G401 (cell line): ENCODE measurements around the gene OGFR. TPM values are rescaled to one million over a fixed set of nuclear protein-coding genes. Genes with fewer than 3 reads are reported as not detected.
A peak's percentile ranks its signal among the peaks of the same experiment; 100 is the strongest.

Source experiments
- DNase-seq: peaks from one replicate; pipeline ENCODE4 v3.0.0-alpha.2; 2015; ENCODE audit warnings: low spot score
- in situ Hi-C: cut with HindIII; loops from 2 replicates; pipeline ENCODE4 v1.10.0; 2016; ENCODE audit warnings: low sequenced_read_pairs, mixed read lengths
- total RNA-seq: library from RNA; depleted of rRNA; stranded (reverse); fragments of >200 nt; shearing (Covaris generic); gene quantifications from 2 replicates; pipeline ENCODE4 v1.2.3, GENCODE V29; 2014

OGFR gene
- total RNA-seq, 1 experiment from 2014 or later, result 45.6 TPM

GRCh38 chr20:62768551-62769287, 35.9 kb upstream of the OGFR start:
- in situ Hi-C loops, result no loop called here
- no peak for DNase-seq

DNA sequence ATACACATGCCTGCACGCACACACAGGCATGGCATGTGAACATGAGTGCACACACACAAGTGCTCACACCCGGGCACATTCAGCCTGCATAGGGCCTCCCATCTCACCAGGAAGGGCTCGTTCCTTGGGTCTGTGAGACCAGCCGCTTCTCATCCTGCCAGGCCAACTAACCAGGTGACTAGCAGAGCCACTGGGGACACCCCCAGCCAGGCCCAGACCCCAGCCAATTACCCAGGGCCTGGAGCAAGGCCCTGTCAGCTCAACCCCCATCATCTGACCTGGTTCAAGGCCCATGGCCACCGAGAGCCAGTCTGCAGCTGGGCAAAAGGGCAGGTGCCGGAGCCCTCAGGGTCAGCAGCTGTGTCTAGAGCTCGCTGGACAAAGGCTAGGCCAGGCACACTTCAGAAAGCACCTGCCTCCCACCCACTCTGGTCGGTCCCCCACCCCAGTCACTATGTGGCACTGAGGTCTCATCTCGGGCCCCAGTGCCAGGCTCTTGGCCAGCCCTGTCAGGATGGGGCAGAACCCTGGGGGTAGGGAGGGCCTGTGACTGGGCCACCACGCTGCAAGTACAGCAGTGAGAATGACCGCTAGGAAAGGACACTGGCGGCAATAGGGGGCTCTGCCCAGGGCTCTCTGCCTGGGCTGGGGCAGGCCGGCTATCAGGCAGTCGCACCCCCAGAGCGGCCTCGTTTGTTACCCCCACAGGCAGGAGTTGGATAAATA, 35.1 kb upstream of the OGFR start:
- in situ Hi-C loops, result no loop called here
- DNase-seq, result no peak

GRCh38 chr20:62770111-62770910, 34.3 kb upstream of the OGFR start:
- in situ Hi-C loops, result no loop called here
- no peak for DNase-seq

DNA sequence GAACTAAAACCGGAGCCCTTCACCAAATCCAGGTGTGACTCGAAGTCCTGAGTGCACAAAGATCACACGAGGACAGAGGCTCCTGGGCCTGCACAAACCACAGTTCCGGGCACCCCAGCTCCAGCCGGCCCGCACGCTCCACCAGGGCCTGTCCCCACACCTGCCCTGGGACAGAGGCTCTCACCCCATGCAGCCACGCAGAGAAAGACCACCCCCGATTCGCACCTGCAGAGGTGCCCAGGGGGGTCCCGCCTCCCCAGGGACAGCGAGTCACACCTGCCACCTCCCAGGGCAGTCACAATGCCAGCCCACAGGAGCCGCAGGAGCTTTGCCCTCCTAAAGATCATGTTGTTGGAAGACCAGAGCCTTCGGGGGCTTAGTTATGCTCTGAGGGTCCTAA, 33.7 kb upstream of the OGFR start:
- in situ Hi-C loops, result no loop called here
- no peak for DNase-seq

GRCh38 chr20:62771396-62772102, 33.1 kb upstream of the OGFR start:
- in situ Hi-C loops, result no loop called here
- DNase-seq, result no peak

GRCh38 chr20:62772103-62772611, 32.5 kb upstream of the OGFR start:
- in situ Hi-C loops, result no loop called here
- DNase-seq, result no peak

DNA sequence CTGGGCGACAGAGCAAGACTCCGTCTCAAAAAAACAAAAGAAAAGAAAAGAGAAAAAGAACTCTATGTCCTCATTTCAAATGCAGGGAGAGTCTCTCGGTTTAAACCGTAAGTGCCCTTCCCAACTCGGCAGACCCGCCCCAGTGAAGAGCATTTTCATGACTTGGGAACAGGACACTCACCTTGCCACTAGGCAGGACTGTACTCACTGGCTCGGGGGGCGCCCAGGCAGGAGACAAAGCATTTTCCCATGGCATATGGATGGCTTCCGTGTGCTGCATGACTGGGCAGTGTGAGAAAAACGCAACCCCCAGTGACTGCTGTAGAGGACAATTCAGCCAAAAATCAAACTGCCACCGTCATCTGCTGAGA, 32.0 kb upstream of the OGFR start:
- in situ Hi-C loops, result no loop called here
- DNase-seq, result no peak

- DNase-seq, result peak; percentile 75
- in situ Hi-C loops, result no loop called here
Observed at GRCh38 chr20:62772990-62773844, 31.4 kb upstream of the OGFR start.

DNA sequence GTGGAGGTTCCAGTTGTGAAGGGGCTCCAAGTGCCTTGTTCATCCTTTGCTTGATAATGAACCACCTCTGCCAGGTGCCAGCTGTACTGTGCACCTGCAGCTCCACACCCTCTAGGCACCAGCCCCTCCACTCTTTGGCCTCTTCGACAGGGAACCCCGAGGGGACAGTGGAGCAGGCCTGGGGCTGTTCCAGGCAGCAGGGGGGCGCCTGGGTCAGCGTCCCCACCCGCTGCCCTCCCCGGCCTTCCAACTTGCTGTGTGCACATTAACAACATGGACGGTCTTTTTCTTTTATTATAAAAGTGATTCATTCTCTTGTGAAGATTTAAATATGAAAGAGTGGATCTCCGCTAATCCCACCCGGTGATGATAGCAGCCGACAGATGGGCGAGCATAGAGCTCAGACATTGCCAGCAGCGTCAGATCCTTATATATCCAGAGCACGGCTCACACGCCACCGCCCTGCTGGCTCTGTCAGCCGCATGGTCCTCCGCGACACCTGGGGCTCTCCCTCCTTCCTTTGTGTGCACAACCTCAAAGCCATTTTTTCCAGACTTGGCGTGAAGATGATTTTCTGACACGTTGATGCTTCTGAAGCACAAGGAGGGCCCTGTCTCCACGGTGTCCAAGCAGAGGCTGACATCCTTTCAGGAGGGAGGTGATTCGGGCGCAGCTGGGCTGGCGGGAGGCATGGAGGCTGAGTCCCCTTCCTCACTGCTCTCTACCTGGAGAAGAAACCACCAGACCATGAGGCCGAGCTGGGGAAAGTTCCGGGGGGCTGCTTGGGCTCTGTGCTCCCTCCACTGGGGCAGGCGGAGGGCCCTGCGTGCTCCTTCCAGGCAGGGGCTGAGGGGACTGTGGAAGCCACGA, 30.6 kb upstream of the OGFR start:
- in situ Hi-C loops, result no loop called here
- DNase-seq, result no peak

DNA sequence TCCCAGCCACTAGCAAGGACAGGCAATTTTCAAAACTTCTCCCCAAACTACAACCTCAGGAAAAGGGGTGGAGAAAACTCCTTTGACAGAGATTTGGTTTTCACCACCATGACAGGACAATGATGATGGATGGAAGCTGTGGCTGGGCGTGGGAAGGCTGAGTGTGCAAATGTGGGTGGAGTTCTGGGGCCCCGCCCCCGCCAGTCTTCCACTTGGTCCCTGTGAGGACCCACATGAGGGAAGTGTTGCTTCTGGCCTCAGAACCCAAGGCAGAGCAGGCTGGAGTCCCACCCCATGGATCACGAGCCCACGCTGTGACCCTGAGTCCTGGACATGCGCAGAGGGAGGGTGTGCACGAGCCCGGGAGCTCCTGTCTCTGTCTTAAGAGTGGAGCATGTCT, 29.9 kb upstream of the OGFR start:
- in situ Hi-C loops, result no loop called here

DNA sequence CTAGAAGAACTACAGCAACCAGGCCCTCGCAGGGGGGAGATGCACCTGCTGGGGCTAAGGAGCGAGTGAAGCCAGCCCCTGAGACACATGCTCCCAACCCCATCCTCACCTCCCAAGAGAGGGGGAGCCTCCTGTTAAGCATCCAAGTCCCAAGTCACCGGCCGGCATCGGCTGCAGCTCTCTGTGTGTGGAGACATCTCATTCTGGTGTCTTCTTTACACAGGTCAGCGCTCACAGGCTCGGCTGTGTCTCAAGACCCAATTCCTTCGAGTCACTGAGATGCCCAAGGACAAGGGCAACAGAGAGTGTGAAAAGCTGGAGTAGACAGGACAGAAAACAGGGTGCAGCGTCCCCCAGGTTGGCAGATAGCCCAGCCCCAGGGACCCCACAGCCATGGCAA, 29.4 kb upstream of the OGFR start:
- in situ Hi-C loops, result no loop called here
- DNase-seq, result no peak

More for the DNA sequence above, 29.9 kb upstream of the OGFR start:
- DNase-seq, result no peak

DNA sequence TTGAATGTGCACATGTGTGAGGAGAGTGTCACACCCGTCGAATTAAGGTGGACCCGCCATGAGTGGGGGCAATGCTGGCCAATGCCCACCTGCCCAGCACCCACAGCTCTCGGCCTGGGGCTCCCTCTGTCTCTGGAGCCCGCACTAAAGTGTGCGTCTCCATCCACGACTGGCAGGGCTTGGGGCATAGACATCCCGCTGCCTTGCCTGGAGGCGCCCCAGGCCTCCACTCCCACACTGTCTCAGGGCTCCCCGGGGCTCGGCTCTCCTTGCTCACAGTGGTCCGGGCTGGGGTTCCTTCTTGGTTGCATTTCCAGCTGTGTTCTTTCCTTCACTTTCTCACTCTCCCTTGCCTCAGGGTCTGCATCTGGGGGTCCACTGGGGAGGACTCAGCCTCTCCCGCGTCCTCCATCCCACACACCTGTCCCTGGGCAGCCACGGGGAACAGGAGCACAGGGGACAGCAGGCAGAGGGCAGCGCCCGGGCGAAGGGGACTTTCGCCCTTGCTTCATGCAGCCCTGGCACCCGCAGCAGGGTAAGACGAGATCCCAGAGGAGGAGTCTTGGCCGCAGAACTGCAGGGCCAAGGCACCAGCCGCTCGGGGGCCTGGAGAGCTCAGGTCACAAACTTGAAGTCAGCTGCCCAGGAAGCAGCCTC, 28.5 kb upstream of the OGFR start:
- in situ Hi-C loops, result no loop called here
- no peak for DNase-seq

- in situ Hi-C loops, result no loop called here
Observed at GRCh38 chr20:62776692-62777527, 27.7 kb upstream of the OGFR start.

GRCh38 chr20:62777528-62777830, 27.2 kb upstream of the OGFR start:
- DNase-seq, result peak; percentile 86
- in situ Hi-C loops, result no loop called here

More at GRCh38 chr20:62776692-62777527, 27.7 kb upstream of the OGFR start:
- DNase-seq, result no peak

- no peak for DNase-seq
- in situ Hi-C loops, result no loop called here
Observed at GRCh38 chr20:62778058-62778457, 26.6 kb upstream of the OGFR start.

GRCh38 chr20:62778601-62779416, 25.8 kb upstream of the OGFR start:
- in situ Hi-C loops, result no loop called here
- no peak for DNase-seq
